GM21447 (cell line): ENCODE data around the gene HNRNPC.
"Not testable (repeated sequence)": the region's sequence is repeated elsewhere in the genome, so short reads cannot be mapped to it uniquely, and the experiment has no call there.

Experiments
- ATAC-seq: cut with Tn5 transposase; IDR thresholded peaks from one replicate; pipeline ENCODE4 v1.9.1; 2021; ENCODE audit not compliant: unreplicated experiment

The HNRNPC gene

GRCh38 chr14:21213652-21214051 lies 55.6 kb downstream of the HNRNPC start:
- no peak for ATAC-seq

GRCh38 chr14:21212824-21213223 lies 56.4 kb downstream of the HNRNPC start:
- not testable (repeated sequence) for ATAC-seq

- no peak for ATAC-seq
Measured at GRCh38 chr14:21211509-21211908, 57.7 kb downstream of the HNRNPC start.

- no peak for ATAC-seq
Measured at GRCh38 chr14:21210023-21210422, 59.2 kb downstream of the HNRNPC start.

- ATAC-seq: no peak
Measured at GRCh38 chr14:21209185-21209584, 60.1 kb downstream of the HNRNPC start.

GRCh38 chr14:21208554-21208953 lies 60.7 kb downstream of the HNRNPC start:
- ATAC-seq: no peak

- no peak for ATAC-seq
Measured at GRCh38 chr14:21206753-21207684, 62.2 kb downstream of the HNRNPC start.

GRCh38 chr14:21205678-21206581 lies 63.3 kb downstream of the HNRNPC start:
- ATAC-seq: no peak

GRCh38 chr14:21205026-21205677 lies 64.1 kb downstream of the HNRNPC start:
- no peak for ATAC-seq

GRCh38 chr14:21204167-21205025 lies 64.8 kb downstream of the HNRNPC start:
- ATAC-seq: no peak

- no peak for ATAC-seq
Measured at GRCh38 chr14:21203470-21204166, 65.6 kb downstream of the HNRNPC start.

GRCh38 chr14:21202463-21203358 lies 66.5 kb downstream of the HNRNPC start:
- ATAC-seq: no peak

- ATAC-seq: no peak
Measured at GRCh38 chr14:21201732-21202462, 67.3 kb downstream of the HNRNPC start.

- ATAC-seq: no peak
Measured at GRCh38 chr14:21200752-21201461, 68.3 kb downstream of the HNRNPC start.

- no peak for ATAC-seq
Measured at GRCh38 chr14:21199611-21200560, 69.4 kb downstream of the HNRNPC start.
